H9 (cell line): ENCODE results near the gene EEF1AKMT3. TPM values are rescaled to one million over a fixed set of nuclear protein-coding genes. Genes with fewer than 3 reads are reported as not detected.

Experiments
- DNase-seq: peaks from one replicate; pipeline ENCODE4 v3.0.0-alpha.2; 2017
- H2AFZ ChIP-seq: one replicate; pipeline ENCODE4 v1.6.1; 2013; ENCODE audit warnings: mild to moderate bottlenecking, low read length, control low read depth, moderate library complexity
- H2AK5ac ChIP-seq: 2 replicates; pipeline ENCODE4 v1.6.1; 2013; ENCODE audit warnings: low read length, control low read depth, mixed read lengths; ENCODE audit not compliant: insufficient read length
- H2BK120ac ChIP-seq: one replicate; pipeline ENCODE4 v1.6.1; 2013; ENCODE audit warnings: low read depth, mild to moderate bottlenecking, low read length, control low read depth, inconsistent platforms; ENCODE audit not compliant: poor library complexity, severe bottlenecking
- H2BK12ac ChIP-seq: 2 replicates; pipeline ENCODE4 v1.6.1; 2013; ENCODE audit warnings: low read length, control low read depth, mixed read lengths, low read depth; ENCODE audit not compliant: insufficient read length
- H2BK15ac ChIP-seq: 2 replicates; pipeline ENCODE4 v1.6.1; 2013; ENCODE audit warnings: low read depth, low read length, control low read depth
- H2BK20ac ChIP-seq: one replicate; pipeline ENCODE4 v1.6.1; 2013; ENCODE audit warnings: low read depth, mild to moderate bottlenecking, low read length, control low read depth, inconsistent platforms; ENCODE audit not compliant: poor library complexity, severe bottlenecking
- H2BK5ac ChIP-seq: 2 replicates; pipeline ENCODE4 v1.6.1; 2013; ENCODE audit warnings: low read length, control low read depth, mixed read lengths; ENCODE audit not compliant: insufficient read length
- H3K14ac ChIP-seq: 2 replicates; pipeline ENCODE4 v1.6.1; 2013; ENCODE audit warnings: low read length, control low read depth; ENCODE audit not compliant: insufficient read depth
- H3K18ac ChIP-seq: 2 replicates; pipeline ENCODE4 v1.6.1; 2013; ENCODE audit warnings: low read depth, mild to moderate bottlenecking, mixed read lengths, low read length, control low read depth; ENCODE audit not compliant: insufficient read length
- H3K23ac ChIP-seq: 2 replicates; pipeline ENCODE4 v1.6.1; 2013; ENCODE audit warnings: low read length, control low read depth, mixed read lengths, low read depth; ENCODE audit not compliant: insufficient read length
- H3K23me2 ChIP-seq: 2 replicates; pipeline ENCODE4 v1.6.1; 2013; ENCODE audit warnings: low read depth, mild to moderate bottlenecking, mixed read lengths, low read length, control low read depth; ENCODE audit not compliant: insufficient read length, poor library complexity, severe bottlenecking
- H3K27ac ChIP-seq: 2 replicates; pipeline ENCODE4 v1.5.1; 2013; ENCODE audit warnings: low read length, control low read depth, mixed read lengths, low read depth; ENCODE audit not compliant: insufficient read length
- H3K27me3 ChIP-seq: 2 replicates; pipeline ENCODE4 v1.6.1; 2013; ENCODE audit warnings: low read length, control low read depth, inconsistent platforms; ENCODE audit not compliant: insufficient read depth
- H3K4ac ChIP-seq: 2 replicates; pipeline ENCODE4 v1.6.1; 2013; ENCODE audit warnings: low read depth, mild to moderate bottlenecking, control low read depth, inconsistent platforms, low read length, moderate library complexity
- H3K4me1 ChIP-seq: 2 replicates; pipeline ENCODE4 v1.6.1; 2013; ENCODE audit warnings: low read length, control low read depth, inconsistent platforms; ENCODE audit not compliant: insufficient read depth
- H3K4me2 ChIP-seq: 2 replicates; pipeline ENCODE4 v1.6.1; 2013; ENCODE audit warnings: low read length, control low read depth, mixed read lengths; ENCODE audit not compliant: insufficient read length, insufficient read depth
- H3K56ac ChIP-seq: 2 replicates; pipeline ENCODE4 v1.6.1; 2013; ENCODE audit warnings: low read depth, mild to moderate bottlenecking, mixed read lengths, low read length, control low read depth; ENCODE audit not compliant: insufficient read length
- H3K79me1 ChIP-seq: 2 replicates; pipeline ENCODE4 v1.6.1; 2013; ENCODE audit warnings: low read depth, mild to moderate bottlenecking, moderate library complexity, low read length, control low read depth, inconsistent platforms; ENCODE audit not compliant: insufficient read depth, poor library complexity, severe bottlenecking
- H3K79me2 ChIP-seq: 2 replicates; pipeline ENCODE4 v1.6.1; 2013; ENCODE audit warnings: low read length, control low read depth, inconsistent platforms; ENCODE audit not compliant: insufficient read depth
- H3K9ac ChIP-seq: 2 replicates; pipeline ENCODE4 v1.6.1; 2013; ENCODE audit warnings: low read length, control low read depth, mixed read lengths; ENCODE audit not compliant: insufficient read length; ENCODE audit errors: extremely low read depth
- H3K9me3 ChIP-seq: one replicate; pipeline ENCODE4 v1.6.1; 2013; ENCODE audit warnings: low read depth, low read length, inconsistent platforms; ENCODE audit not compliant: control insufficient read depth
- H3T11ph ChIP-seq: one replicate; pipeline ENCODE4 v1.6.1; 2013; ENCODE audit warnings: mild to moderate bottlenecking, low read length, control low read depth, inconsistent platforms
- H4K20me1 ChIP-seq: one replicate; pipeline ENCODE4 v1.6.1; 2013; ENCODE audit not compliant: control insufficient read depth, insufficient read length, insufficient read depth
- H4K5ac ChIP-seq: 2 replicates; pipeline ENCODE4 v1.6.1; 2013; ENCODE audit warnings: low read depth, mild to moderate bottlenecking, mixed read lengths, low read length, control low read depth; ENCODE audit not compliant: insufficient read length
- H4K8ac ChIP-seq: replicated peaks from 2 replicates; pipeline ENCODE4 v1.6.1; 2013; ENCODE audit warnings: low read length, control low read depth, mixed read lengths, low read depth; ENCODE audit not compliant: insufficient read length
- H4K91ac ChIP-seq: 2 replicates; pipeline ENCODE4 v1.6.1; 2013; ENCODE audit warnings: low read depth, mild to moderate bottlenecking, moderate library complexity, mixed read lengths, low read length, control low read depth; ENCODE audit not compliant: insufficient read length
- H3K27ac Mint-ChIP-seq, 3 experiments: 2 replicates in 2 of 3; 3 replicates in 1 of 3; pipeline ENCODE4 v1.8.0; 2020 to 2021; ENCODE audit warnings: mixed read lengths in 3 of 3, mild to moderate bottlenecking in 1 of 3, moderate library complexity in 1 of 3
- H3K27me3 Mint-ChIP-seq: 2 replicates; pipeline ENCODE4 v1.8.0; 2021; ENCODE audit warnings: low read depth, mild to moderate bottlenecking, moderate library complexity, mixed read lengths
- H3K36me3 Mint-ChIP-seq, 3 experiments: 2 replicates in 2 of 3; 3 replicates in 1 of 3; pipeline ENCODE4 v1.8.0; 2020 to 2021; ENCODE audit warnings: low read depth in 3 of 3, mixed read lengths in 3 of 3; ENCODE audit not compliant: insufficient read depth in 1 of 3
- H3K4me1 Mint-ChIP-seq, 2 experiments: 2 replicates each; pipeline ENCODE4 v1.8.0; 2020; ENCODE audit warnings: mixed read lengths in 2 of 2
- H3K4me3 Mint-ChIP-seq, 2 experiments: 2 replicates in 1 of 2; 3 replicates in 1 of 2; pipeline ENCODE4 v1.8.0; 2020 to 2021; ENCODE audit warnings: mild to moderate bottlenecking in 2 of 2, mixed read lengths in 2 of 2, moderate library complexity in 1 of 2
- H3K9me3 Mint-ChIP-seq, 2 experiments: 2 replicates in 1 of 2; 3 replicates in 1 of 2; pipeline ENCODE4 v1.8.0; 2020; ENCODE audit warnings: mild to moderate bottlenecking in 2 of 2, mixed read lengths in 2 of 2, moderate library complexity in 1 of 2
- WGBS: extraction: QIAGEN DNeasy Blood & Tissue Kit; methylation state at CpG from one replicate; pipeline ENCODE4 v1.1.7; 2013; ENCODE audit warnings: missing lambda C conversion rate, low lambda C conversion rate, mixed read lengths; ENCODE audit not compliant: insufficient read length; ENCODE audit errors: extremely low coverage; 5-methylcytosine and 5-hydroxymethylcytosine counted together
- total RNA-seq: library from RNA; stranded (reverse); gene quantifications from 2 replicates; pipeline ENCODE4 v1.2.1, GENCODE V29; 2021
- TF ChIP-seq, protein P1 (sequence below): fragments of 200-600 bp; sonication (generic); conservative IDR thresholded peaks from 3 replicates; pipeline ENCODE4 v1.8.0; 2021; ENCODE audit warnings: antibody characterized with exemption, mild to moderate bottlenecking

The EEF1AKMT3 gene
- total RNA-seq, 1 experiment from 2014 or later: 2.9 TPM

DNA sequence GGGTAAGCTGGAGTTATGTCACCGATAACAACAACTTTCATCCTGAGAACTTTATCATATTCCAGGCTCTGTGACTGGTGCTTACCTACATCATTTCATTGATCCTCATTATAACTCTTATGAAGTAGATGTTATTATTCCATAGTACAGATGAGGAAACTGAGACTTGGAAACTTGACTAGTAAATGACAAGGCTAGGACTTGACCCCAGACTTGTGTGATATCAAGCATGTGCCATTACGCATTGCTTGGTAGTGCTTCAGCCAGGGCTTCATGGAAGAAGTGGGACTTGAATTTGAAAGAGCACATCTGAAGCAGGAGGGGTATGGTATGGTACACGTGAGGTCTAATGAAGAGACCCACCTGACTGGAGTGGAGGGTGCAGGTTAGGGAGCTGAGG lies 34.3 kb downstream of the EEF1AKMT3 start:
- Histone ChIP-seq H2BK120ac (no peak overlapping the region), H2BK15ac (no peak overlapping the region), H3K9ac (no peak overlapping the region), H4K20me1 (no peaks in the 10 kb centered on the region), H3K23ac (no peak overlapping the region), H4K91ac (no peak overlapping the region), H4K5ac (no peak overlapping the region), H2BK20ac (no peak overlapping the region), H2AK5ac (no peak overlapping the region), H3K27me3 (no peaks in the 10 kb centered on the region), H3K23me2 (no peaks in the 10 kb centered on the region), H2BK5ac (no peak overlapping the region), H3K4me1 (no peaks in the 10 kb centered on the region; the same call in 1 of the 2 replicates), H3K79me1 (no peaks in the 10 kb centered on the region), H3K79me2 (no peaks in the 10 kb centered on the region), H3K9me3 (no peaks in the 10 kb centered on the region), H3K14ac (no peak overlapping the region), H3K27ac (no peak overlapping the region), H3K18ac (no peak overlapping the region), H3K4me2 (no peak overlapping the region), H3K4ac (no peak overlapping the region), H2AFZ (no peak overlapping the region), H3K56ac (no peak overlapping the region), H2BK12ac (no peak overlapping the region), H3T11ph (no peak overlapping the region), H4K8ac (no peak overlapping the region)
- H3K27ac Mint-ChIP-seq: no peak overlapping the region
- no CpG with 5 or more reads among the region's 3 CpGs for WGBS
- peaks cover 0 to 11% (median 3%) of the 10 kb centered on the region in 3 experiments; a peak in 3 of 7 replicates for H3K36me3 Mint-ChIP-seq
- H3K4me3 Mint-ChIP-seq: no peak overlapping the region
- no peak for DNase-seq
- H3K4me1 Mint-ChIP-seq: peaks cover 2 to 3% of the 10 kb centered on the region in 2 experiments; a peak in 3 of 4 replicates
- no peaks in the 10 kb centered on the region for H3K27me3 Mint-ChIP-seq
- TF ChIP-seq, protein P1, sequence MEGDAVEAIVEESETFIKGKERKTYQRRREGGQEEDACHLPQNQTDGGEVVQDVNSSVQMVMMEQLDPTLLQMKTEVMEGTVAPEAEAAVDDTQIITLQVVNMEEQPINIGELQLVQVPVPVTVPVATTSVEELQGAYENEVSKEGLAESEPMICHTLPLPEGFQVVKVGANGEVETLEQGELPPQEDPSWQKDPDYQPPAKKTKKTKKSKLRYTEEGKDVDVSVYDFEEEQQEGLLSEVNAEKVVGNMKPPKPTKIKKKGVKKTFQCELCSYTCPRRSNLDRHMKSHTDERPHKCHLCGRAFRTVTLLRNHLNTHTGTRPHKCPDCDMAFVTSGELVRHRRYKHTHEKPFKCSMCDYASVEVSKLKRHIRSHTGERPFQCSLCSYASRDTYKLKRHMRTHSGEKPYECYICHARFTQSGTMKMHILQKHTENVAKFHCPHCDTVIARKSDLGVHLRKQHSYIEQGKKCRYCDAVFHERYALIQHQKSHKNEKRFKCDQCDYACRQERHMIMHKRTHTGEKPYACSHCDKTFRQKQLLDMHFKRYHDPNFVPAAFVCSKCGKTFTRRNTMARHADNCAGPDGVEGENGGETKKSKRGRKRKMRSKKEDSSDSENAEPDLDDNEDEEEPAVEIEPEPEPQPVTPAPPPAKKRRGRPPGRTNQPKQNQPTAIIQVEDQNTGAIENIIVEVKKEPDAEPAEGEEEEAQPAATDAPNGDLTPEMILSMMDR: no peak
- no peaks in the 10 kb centered on the region for H3K9me3 Mint-ChIP-seq
